OCI-LY7 (cell line): ENCODE data around the gene LRRC39. TPM values are rescaled to one million over a fixed set of nuclear protein-coding genes. Genes with fewer than 3 reads are reported as not detected.

Experiments used
- BruUV-seq: library from RNA; stranded (reverse); fragments of 400-500 nt; replicated peaks from 2 replicates; lab custom pipeline; 2021; lab: Mats Ljungman, UMichigan
- CTCF ChIA-PET: fragments of 300-600 bp; sonication (Branson Sonifier 250); formaldehyde crosslinking; loops from one replicate; lab custom pipeline; 2022; ENCODE audit warnings: antibody characterized with exemption; ENCODE audit not compliant: unreplicated experiment; lab: Charles Lee
- POLR2A ChIA-PET: fragments of 300-600 bp; sonication (Branson Sonifier 250); formaldehyde crosslinking; loops from one replicate; lab custom pipeline; 2022; ENCODE audit warnings: antibody characterized with exemption; lab: Charles Lee
- DNase-seq: peaks from one replicate; pipeline ENCODE4 v3.0.0-alpha.2; 2015; ENCODE audit warnings: low spot score
- H2AFZ ChIP-seq: fragments of 200-600 bp; sonication (generic), shearing (Covaris generic); 2 replicates; pipeline ENCODE4 v1.6.1; 2014; ENCODE audit warnings: mild to moderate bottlenecking, antibody characterized with exemption, low read length, moderate library complexity
- H3K27ac ChIP-seq: fragments of 200-600 bp; sonication (generic); 2 replicates; pipeline ENCODE4 v1.5.1; 2014; ENCODE audit warnings: mixed run types, low read depth, mild to moderate bottlenecking, moderate library complexity, low read length, inconsistent platforms; ENCODE audit not compliant: poor library complexity, severe bottlenecking
- H3K36me3 ChIP-seq: fragments of 200-600 bp; sonication (generic); 2 replicates; pipeline ENCODE4 v1.6.1; 2014; ENCODE audit warnings: mild to moderate bottlenecking, antibody characterized with exemption, low read length, moderate library complexity, mixed read lengths; ENCODE audit not compliant: insufficient read depth
- H3K4me1 ChIP-seq: fragments of 200-600 bp; sonication (generic); 2 replicates; pipeline ENCODE4 v1.5.1; 2014; ENCODE audit warnings: mild to moderate bottlenecking, low read length; ENCODE audit not compliant: insufficient read depth, poor library complexity, severe bottlenecking
- H3K4me2 ChIP-seq: fragments of 200-600 bp; sonication (generic); 2 replicates; pipeline ENCODE4 v1.6.1; 2014; ENCODE audit warnings: mild to moderate bottlenecking, low read length
- H3K4me3 ChIP-seq: fragments of 200-600 bp; sonication (generic); 2 replicates; pipeline ENCODE4 v1.5.1; 2014; ENCODE audit warnings: mild to moderate bottlenecking, low read depth, low read length; ENCODE audit not compliant: poor library complexity, severe bottlenecking
- H3K79me2 ChIP-seq: fragments of 200-600 bp; sonication (generic); 2 replicates; pipeline ENCODE4 v1.6.1; 2016; ENCODE audit warnings: low read depth, mild to moderate bottlenecking, low read length, moderate library complexity, mixed read lengths; ENCODE audit not compliant: insufficient read depth
- H3K9me2 ChIP-seq: fragments of 200-600 bp; sonication (generic); 2 replicates; pipeline ENCODE4 v1.6.1; 2016; ENCODE audit warnings: mild to moderate bottlenecking, low read length, mixed read lengths; ENCODE audit not compliant: insufficient read depth
- H3K9me3 ChIP-seq: fragments of 200-600 bp; sonication (generic); 2 replicates; pipeline ENCODE4 v1.6.1; 2014; ENCODE audit warnings: mild to moderate bottlenecking, mixed run types, low read length, mixed read lengths
- H4K20me1 ChIP-seq: fragments of 200-600 bp; sonication (generic); 2 replicates; pipeline ENCODE4 v1.6.1; 2014; ENCODE audit warnings: mild to moderate bottlenecking, antibody characterized with exemption, low read length, moderate library complexity, mixed read lengths; ENCODE audit not compliant: insufficient read depth
- EZH2phosphoT487 ChIP-seq: fragments of 200-600 bp; sonication (generic); IDR thresholded peaks from 2 replicates; pipeline ENCODE4 v1.6.1; 2018; ENCODE audit warnings: low read depth, borderline replicate concordance, mild to moderate bottlenecking, mixed run types, antibody characterized with exemption, low read length, moderate library complexity, mixed read lengths
- intact Hi-C: fragments of 100-400 bp; cut with micrococcal nuclease; formaldehyde crosslinking; loops from one replicate; pipeline ENCODE4 v1.10.0; 2022; ENCODE audit not compliant: unreplicated experiment
- total RNA-seq, 2 experiments: library from RNA; depleted of rRNA in 1 of 2; stranded (reverse); fragments of >200 nt in 1 of 2; shearing (Covaris generic) in 1 of 2; gene quantifications; 2 replicates each; pipeline ENCODE4 v1.2.3, GENCODE V29; 2014 to 2022
- TF ChIP-seq, protein P1 (sequence below): fragments of 200-600 bp; sonication (generic); conservative IDR thresholded peaks from 2 replicates; pipeline ENCODE4 v1.5.1; 2014; ENCODE audit warnings: mild to moderate bottlenecking, antibody characterized with exemption, low read length, moderate library complexity, mixed read lengths

Gene LRRC39
- total RNA-seq, 2 experiments from 2014 or later, result 1.5 to 1.8 TPM

DNA sequence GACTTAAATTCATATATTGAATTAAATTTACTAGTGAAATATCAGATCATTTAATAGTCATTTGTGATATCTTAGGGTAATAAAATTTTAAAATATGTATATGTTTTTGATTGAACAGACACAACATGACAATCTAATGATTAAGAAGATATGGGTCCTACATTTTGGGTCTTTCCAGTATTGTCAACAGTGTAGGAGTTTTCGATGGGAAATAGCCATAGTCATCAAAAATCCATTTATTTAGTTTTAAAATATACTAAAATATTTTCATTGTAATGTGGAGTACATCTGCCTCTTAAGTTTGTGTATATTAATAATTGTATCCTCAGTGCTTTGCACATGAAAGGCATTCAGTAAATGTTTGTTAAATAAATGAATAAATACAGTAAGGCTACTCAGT lies 31.1 kb downstream of the LRRC39 start:
- peaks cover 83% of the 10 kb centered on the region for H3K36me3 ChIP-seq
- TF ChIP-seq EZH2phosphoT487, result no peak
- TF ChIP-seq, protein P1, sequence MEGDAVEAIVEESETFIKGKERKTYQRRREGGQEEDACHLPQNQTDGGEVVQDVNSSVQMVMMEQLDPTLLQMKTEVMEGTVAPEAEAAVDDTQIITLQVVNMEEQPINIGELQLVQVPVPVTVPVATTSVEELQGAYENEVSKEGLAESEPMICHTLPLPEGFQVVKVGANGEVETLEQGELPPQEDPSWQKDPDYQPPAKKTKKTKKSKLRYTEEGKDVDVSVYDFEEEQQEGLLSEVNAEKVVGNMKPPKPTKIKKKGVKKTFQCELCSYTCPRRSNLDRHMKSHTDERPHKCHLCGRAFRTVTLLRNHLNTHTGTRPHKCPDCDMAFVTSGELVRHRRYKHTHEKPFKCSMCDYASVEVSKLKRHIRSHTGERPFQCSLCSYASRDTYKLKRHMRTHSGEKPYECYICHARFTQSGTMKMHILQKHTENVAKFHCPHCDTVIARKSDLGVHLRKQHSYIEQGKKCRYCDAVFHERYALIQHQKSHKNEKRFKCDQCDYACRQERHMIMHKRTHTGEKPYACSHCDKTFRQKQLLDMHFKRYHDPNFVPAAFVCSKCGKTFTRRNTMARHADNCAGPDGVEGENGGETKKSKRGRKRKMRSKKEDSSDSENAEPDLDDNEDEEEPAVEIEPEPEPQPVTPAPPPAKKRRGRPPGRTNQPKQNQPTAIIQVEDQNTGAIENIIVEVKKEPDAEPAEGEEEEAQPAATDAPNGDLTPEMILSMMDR, result no peak
- no peak overlapping the region for H3K27ac ChIP-seq
- no peaks in the 10 kb centered on the region for H3K9me3 ChIP-seq
- ChIA-PET POLR2A (interaction anchor here (1.1 kb wide), 1 partner anchor 23 kb away, joined by 3 read pairs; no protein-coding TSS in a partner anchor), CTCF (no interaction called here)
- DNase-seq, result no peak
- no peak overlapping the region for H2AFZ ChIP-seq
- no peak overlapping the region for H3K4me2 ChIP-seq
- H4K20me1 ChIP-seq, result no peaks in the 10 kb centered on the region
- BruUV-seq, result no TSS peak
- H3K4me1 ChIP-seq, result peaks cover 4% of the 10 kb centered on the region
- intact Hi-C loops, result no loop called here
- no peaks in the 10 kb centered on the region for H3K79me2 ChIP-seq
- H3K4me3 ChIP-seq, result no peak overlapping the region
- H3K9me2 ChIP-seq, result no peaks in the 10 kb centered on the region

- intact Hi-C loops, result no loop called here
- no peak overlapping the region for H3K4me3 ChIP-seq
- DNase-seq, result no peak
- ChIA-PET POLR2A (interaction anchor here (1.1 kb wide), 1 partner anchor 71 kb away, joined by 4 read pairs; no protein-coding TSS in a partner anchor), CTCF (no interaction called here)
- no peaks in the 10 kb centered on the region for H3K9me2 ChIP-seq
- no peak overlapping the region for H3K27ac ChIP-seq
- no peak overlapping the region for H2AFZ ChIP-seq
- no peaks in the 10 kb centered on the region for H4K20me1 ChIP-seq
- H3K4me2 ChIP-seq, result no peak overlapping the region
- TF ChIP-seq, protein P1, result no peak
- TF ChIP-seq EZH2phosphoT487, result no peak
- H3K36me3 ChIP-seq, result peaks cover 94% of the 10 kb centered on the region
- no TSS peak for BruUV-seq
- H3K79me2 ChIP-seq, result no peaks in the 10 kb centered on the region
- H3K4me1 ChIP-seq, result no peaks in the 10 kb centered on the region
- no peaks in the 10 kb centered on the region for H3K9me3 ChIP-seq
These were observed 32.9 kb downstream of the LRRC39 start for GRCh38 chr1:100145116-100145515.

GRCh38 chr1:100142343-100142742 lies 35.7 kb downstream of the LRRC39 start:
- no peak for DNase-seq
- intact Hi-C loops, result no loop called here
- POLR2A ChIA-PET, result interaction anchor here (1.0 kb wide), 1 partner anchor 9 kb away, joined by 3 read pairs; no protein-coding TSS in a partner anchor
- Histone ChIP-seq H2AFZ (no peak overlapping the region), H3K36me3 (peaks cover 99% of the 10 kb centered on the region), H3K4me1 (no peaks in the 10 kb centered on the region), H4K20me1 (no peaks in the 10 kb centered on the region), H3K4me3 (no peak overlapping the region), H3K9me3 (no peaks in the 10 kb centered on the region), H3K27ac (no peak overlapping the region), H3K79me2 (no peaks in the 10 kb centered on the region), H3K9me2 (no peaks in the 10 kb centered on the region), H3K4me2 (no peak overlapping the region)
- no TSS peak for BruUV-seq
- TF ChIP-seq EZH2phosphoT487, result no peak
- TF ChIP-seq, protein P1, result no peak
- CTCF ChIA-PET, result no interaction called here
